Daoy (cell line): Measurements from ENCODE around the gene SLAMF1. TPM values are rescaled to one million over a fixed set of nuclear protein-coding genes. Genes with fewer than 3 reads are reported as not detected.
"Not testable (repeated sequence)": the region's sequence is repeated elsewhere in the genome, so short reads cannot be mapped to it uniquely, and the experiment has no call there.

ENCODE experiments used
- DNase-seq: peaks from one replicate; pipeline ENCODE4 v3.0.0-alpha.2; 2015; ENCODE audit warnings: low read depth
- total RNA-seq: library from RNA; depleted of rRNA; stranded (reverse); fragments of >200 nt; shearing (Covaris generic); gene quantifications from 2 replicates; pipeline ENCODE4 v1.2.3, GENCODE V29; 2014; rRNA removed

SLAMF1 gene, protein sequence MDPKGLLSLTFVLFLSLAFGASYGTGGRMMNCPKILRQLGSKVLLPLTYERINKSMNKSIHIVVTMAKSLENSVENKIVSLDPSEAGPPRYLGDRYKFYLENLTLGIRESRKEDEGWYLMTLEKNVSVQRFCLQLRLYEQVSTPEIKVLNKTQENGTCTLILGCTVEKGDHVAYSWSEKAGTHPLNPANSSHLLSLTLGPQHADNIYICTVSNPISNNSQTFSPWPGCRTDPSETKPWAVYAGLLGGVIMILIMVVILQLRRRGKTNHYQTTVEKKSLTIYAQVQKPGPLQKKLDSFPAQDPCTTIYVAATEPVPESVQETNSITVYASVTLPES
- not detected in 2 replicates for total RNA-seq

DNA sequence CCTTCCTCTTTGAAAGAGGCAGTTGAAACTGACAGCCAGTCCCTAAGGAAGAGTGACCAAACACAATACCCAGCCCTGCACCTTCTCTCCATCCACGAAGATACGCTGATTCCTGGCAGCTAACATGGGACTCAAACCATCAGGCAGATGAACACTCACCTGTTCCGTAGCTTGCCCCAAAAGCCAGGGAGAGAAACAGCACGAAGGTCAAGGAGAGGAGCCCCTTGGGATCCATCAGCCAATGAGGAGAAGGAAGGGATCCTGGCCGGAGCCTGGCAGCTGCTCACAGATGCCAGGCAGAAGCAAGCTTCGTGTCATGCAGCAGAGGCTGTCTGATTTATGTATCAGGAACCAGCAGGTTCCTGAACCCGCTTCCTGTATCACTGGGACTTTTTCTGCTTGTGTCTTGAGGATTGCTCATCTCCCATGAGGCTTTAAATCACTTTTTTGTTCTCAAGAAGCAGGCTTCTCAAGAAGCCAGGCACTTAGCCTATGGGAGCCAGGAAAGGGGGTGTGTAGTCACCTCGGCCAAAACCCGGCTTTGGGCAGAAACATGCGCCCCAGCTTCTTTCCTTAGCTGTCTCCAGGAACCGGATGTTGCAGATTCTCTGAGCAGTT is at the start of gene SLAMF1:
Gene SLAMF1, minus strand, starts transcription at position 334 of the 618 bp plus-strand sequence. Its CDS starts 99 bp downstream, at position 235.
- DNase-seq: peak; percentile 12

DNA sequence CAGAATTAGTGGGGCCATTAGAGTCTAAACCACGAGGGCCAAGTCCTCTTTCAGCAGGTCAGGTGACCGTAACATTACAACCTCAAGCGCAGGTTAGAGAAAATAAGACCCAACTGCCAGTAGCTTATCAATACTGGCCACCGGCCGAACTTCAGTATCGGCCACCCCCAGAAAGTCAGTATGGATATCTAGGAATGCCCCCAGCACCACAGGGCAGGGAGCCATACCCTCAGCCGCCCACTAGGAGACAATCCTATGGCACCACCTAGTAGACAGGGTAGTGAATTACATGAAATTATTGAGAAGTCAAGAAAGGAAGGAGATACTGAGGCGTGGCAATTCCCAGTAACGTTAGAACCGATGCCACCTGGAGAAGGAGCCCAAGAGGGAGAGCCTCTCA is 45.5 kb upstream of the SLAMF1 start:
- DNase-seq: not testable (repeated sequence)

DNA sequence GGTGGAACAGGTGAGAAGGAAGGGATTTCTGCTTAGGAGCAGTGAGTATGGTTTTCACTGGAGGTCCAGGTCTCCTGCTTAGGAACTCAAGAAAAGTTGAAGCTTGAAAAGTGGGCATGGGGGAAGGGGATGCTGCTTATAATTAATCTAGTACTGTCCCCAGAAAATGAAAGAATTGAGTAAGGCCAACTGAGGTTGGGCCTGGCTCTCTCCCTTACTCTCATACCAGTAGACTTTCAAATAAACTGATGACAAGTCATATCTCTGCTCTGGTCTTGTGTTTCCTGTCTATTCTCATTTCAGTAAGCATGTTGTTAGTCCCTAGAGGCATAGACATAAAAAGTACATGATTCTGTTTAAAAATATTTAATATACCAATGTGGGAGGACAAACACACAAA is 38.4 kb upstream of the SLAMF1 start:
- no peak for DNase-seq

DNA sequence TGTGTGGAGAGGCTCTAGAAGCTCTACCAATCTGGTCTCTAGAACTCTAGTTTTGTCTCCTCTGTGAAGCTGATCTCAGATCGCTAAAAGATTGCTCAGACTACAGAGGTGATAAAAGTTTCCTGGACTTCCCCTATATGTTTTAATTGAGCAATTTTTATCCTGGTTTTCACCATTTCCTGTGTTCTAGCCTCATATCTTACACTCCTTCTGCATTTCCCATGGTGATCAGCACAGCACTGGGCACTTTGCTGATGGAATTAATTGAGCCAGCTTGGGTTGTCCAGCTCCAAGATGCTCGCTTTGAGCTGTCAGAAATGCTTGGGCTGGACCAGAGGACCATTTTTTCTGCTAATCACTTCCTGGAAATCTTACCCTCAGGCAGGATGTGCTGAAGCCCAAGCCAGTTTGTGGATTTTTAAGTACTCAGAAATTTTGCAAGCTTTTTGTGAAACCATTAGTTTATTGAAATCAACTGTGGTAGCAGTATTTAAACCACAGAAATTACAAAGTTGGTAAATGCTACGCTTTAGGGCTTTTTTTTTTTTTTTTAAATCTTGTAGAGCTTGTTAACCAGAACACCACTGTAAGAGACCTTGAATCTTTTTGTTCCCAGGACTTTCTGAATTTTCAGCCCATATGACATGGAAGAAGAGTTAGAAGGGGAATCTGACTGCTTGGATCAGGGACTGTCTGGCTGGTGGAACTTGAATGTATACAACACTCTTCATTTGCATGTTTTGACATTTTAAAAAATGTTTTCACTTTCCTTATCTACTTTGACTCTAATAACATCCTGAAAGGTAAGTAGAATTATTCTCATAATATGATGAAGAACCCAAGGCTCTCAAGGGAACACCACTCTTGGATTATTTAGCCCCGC is 36.4 kb upstream of the SLAMF1 start:
- DNase-seq: no peak

DNA sequence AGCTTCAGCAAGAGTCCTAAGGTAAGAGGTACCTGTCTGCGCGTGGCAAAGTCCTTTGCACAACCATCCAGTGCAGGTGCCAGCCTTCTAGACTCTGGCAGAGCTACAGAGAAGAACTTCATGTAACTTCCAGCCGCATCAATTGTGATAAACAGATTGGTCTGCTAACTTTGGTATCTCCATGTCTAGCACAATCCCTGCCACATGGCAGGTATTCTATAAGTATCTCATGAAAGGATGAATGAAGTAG is 35.0 kb upstream of the SLAMF1 start:
- no peak for DNase-seq

DNA sequence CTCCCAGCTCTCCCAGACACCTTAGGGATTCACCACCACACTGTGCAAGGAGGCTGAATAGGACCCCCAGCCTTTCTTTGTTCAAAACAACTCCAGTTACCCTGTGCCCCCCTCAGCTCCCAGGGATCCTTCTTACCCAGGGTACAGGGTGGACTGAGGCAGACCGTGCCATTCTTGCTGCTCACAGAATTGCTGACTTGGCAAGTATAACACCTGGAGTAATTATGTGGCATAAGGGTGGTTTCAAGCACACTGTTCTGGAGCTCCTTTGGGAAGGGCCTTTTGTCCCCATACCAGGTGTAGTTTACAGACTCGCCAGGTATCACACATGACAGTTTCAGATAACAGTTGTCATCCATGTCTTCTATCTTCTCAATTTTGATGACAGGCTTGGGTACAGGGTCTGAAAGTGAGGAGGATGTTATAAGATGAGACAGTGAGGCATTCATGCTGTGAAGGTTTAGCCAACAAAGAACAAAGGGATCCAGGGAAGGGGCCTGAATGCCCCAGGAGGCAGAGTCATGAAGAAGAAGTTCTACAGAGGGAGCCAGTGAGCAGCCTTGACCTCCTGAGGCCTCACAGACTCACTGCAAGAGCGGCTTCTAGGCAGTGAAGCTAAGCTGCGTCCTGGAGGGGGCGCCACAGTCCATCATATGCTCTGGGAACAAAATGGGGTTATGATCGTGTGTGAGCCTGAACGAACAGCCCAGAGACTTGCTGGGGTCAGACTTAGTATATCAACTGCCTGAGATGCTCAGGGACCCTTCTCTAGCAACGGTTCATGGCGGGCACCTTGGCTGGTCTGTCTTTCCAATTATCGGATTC is 34.4 kb upstream of the SLAMF1 start:
- peak; percentile 90 for DNase-seq

DNA sequence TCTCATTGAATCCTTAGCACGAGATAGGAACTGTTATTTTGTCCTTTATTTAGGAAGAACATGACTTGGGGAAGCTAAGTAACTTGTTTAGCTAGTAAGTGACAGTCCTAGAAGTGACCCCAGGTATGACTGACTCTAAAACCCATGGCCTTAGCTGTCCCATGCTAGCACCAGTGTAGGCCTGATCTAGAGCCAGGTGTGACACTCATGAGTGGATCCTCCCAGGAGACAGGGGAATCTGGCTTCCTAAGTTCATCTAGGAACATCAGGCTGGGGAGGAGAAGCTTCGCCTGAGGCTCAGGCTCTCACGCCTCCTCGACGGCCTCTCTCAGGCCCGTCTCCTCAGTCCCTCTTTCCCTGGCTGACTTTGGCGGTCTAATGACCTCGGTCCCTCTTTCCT is 33.6 kb upstream of the SLAMF1 start:
- no peak for DNase-seq

DNA sequence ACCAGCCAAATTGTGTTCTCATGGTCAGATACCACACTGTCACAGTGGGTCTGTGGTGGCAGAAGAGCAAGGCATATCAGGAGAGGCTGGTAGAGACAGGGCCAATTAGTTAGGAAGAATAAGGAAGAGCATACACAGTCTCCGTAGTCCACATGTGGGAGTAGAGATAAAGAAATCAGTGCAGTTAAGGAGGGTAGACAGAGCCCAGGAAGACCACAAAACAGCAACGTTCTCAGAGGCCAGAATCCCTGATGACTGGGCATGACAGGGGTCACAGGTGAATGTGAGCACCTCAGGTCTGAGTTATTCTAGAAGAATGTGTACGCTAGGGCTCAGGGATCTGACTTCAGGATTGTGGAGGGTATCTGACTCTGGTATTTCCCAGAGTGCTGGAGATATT is 33.0 kb upstream of the SLAMF1 start:
- no peak for DNase-seq

DNA sequence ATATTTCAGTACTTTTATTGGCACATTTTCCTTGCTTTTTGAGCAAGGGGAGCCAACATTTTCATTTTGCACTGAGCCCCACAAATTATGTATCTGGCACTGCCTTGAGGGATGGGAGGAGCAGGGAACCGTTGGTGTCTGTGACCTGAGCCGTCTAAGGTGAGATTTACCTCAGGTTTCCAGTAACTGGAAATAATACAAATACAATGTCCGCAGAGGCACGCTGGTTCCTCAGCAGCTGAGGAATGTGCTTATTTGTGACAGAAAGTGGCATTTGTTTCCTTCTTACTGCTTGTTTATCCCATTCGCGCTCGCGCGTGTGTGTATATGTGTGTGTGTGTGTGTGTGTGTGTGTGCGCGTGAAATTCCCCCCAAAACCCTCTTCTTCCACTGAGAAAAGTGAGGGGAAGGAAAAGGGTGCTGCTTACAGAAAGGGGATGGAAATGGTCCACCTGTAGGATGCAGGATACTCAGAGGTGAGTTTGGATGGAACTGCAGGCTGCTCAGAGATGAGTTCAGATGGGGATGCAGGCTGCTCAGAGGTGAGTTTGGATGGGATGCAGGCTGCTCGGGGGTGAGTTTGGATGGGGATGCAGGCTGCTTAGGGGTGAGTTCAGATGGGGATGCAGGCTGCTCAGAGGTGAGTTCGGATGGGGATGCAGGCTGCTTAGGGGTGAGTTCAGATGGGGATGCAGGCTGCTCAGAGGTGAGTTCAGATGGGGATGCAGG is 30.2 kb upstream of the SLAMF1 start:
- no peak for DNase-seq

DNA sequence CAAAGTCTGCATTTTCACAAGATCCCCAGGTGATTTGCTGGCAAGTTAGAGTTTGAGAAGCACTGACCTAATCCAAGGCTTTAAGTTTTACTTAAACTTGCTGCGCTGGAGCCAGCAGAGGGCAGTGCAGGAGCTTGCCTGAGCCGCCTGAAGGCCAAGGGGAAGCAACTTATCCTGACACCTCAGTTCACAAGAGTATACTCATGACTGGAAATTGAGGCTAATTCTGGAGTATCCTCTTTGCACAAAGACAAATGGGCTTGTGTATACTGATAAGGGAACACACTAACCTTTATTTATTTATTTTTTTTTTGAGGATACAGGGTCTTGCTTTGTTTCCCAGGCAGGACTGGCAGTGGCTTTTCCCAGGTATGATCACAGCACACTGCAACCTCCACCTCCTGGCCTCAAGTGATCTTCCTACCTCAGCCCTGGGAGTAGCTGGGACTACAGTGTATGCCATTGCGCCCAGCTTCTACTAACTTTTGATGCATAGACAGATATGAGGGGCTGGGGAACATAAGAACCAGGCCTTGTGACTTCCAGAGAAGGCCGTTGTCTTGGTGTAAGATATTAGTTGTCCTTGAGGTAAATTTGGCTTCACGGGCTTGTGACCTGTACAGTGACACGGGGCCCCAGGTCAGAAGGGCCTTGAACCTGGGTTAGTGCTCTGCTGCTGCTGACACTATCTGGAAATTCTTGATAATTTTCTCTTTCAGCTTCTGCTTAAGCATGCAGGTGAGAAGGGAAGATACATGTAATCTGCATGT is 29.0 kb upstream of the SLAMF1 start:
- peak; percentile 68 for DNase-seq

DNA sequence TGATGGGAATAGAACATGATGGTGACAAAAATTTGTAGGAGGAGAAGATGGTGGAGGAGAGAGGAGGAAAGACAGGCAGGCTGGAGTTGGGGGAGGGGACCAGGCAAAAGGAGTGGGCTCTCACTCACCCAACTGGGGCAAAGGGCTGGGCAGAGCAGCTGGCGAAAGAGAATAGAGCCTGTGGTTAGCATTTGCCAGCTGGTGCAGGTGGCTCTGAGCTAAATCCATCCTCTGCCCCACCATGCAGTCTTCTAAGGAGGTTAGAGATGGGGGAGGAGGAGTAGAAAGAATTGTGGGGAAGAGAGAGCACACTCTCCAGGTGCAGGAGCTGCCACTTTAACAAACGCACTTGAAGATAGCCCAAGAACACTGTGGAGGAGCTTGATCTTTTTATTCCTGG is 27.6 kb upstream of the SLAMF1 start:
- no peak for DNase-seq

DNA sequence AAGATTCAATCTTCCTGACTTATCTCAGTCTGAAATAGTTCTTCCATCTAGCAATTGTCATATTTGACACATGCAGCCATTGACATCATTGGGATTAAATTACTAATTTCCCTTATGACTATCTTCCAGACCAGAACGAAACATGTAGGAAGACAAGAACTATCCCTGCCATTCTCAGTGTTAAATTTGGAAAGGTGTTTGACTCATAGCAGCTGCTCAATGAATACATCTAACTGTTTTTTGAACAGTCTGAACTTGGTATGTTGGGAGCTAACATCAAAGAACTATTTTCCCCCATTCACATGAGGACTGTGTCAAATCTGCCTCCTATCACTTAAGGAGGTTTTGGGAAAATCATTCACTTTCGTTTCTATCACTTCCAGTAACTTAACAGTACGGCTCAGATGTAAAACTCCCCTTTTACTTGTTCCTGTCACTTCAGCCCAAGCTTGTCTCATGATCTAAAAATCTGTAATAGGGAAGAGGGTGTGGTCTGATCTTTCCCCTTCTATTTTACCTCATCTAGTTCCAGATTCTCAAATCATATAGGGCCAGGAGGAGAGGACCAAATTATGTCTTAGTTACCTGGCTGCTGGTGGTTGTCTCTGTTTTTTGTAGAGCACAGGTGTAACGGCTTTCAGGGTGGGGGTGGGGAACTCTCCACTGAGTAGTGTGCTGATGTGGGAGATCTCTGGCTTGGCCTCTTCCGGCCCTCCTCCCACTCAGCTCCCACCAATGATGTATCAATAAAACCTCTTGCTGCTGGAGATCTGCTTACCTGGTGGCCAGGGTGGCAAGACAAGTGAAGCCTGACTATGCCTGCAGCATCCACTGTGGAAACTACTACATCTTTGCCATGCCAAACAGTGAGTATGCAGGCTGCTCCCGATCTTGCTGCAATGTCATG is 26.2 kb upstream of the SLAMF1 start:
- DNase-seq: no peak

DNA sequence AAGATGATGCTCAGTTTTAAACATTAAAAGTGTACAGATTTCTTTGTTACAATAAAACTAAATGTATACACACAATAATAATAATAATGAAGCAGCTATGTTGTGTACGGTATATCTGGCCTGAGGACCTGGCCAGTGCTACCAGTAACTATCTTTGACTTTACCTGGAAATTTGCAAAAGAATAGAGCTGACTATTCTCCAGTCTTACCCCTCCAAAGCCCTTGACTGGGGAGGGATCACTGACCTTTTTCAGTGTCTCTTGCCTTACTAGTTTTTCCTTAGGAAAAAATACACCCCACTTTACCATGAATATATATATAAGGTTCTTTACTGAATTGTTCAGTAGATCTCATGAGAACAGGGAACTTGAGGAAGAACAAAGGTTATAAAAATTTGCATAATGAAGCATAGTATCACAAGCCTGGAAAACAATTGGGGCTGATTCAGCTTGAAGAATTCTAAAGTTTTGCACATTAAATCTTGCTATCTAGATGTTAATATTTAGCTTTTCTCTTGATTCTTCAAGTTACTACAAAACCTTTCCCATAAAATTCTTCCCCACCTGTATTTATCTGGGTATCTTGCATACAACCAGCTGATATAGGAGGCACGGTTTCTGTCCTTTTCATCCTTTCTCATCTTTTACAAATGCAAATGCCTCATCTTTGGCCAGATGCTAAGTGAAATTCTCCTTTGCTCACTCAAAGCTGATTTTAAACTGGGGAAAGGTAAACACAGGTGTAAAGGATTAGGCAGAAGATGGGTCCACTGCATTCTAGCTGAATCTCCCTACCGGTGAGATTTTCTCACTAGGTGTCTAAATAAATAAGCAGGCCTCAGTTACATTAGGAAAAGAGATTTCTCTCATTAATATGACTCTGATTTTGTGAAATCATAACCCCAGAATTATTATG is 25.0 kb upstream of the SLAMF1 start:
- no peak for DNase-seq

DNA sequence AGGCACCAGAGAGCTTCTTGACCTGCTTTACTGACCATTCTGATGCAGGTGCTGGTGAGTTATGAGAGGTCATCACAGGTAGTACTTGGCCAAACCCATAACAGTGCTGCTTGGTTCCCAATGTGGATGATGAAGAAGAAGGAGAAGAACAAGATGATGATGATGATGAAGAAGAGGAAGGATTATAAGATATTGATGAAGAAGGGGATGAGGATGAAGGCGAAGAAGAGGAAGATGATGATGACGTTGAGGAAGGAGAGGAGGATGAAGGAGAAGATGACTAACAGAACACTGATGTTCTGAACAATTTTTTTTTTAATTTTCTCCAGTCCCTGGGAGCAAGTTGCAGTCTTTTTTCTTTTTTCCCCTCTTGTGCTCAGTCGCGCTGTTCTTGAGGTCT is 23.9 kb upstream of the SLAMF1 start:
- no peak for DNase-seq

DNA sequence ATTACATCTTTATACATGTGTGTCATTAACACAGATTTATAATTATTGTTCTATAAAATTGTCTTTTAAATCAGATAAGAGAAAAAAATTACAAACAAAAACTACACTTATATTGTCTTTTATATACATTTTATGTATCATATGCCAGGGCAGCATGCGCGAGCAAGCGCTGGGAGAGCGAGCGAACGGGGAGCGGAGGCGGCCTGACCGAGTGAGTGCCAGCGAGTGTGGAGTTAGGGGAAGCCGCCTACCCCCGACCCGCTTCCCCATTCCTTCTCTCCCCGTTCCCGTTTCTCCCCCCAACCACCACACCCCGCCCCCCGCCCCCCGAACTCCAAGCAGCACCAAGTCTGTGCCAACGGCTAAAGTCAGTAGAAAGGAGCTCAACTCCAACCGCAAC is 23.0 kb upstream of the SLAMF1 start:
- no peak for DNase-seq

DNA sequence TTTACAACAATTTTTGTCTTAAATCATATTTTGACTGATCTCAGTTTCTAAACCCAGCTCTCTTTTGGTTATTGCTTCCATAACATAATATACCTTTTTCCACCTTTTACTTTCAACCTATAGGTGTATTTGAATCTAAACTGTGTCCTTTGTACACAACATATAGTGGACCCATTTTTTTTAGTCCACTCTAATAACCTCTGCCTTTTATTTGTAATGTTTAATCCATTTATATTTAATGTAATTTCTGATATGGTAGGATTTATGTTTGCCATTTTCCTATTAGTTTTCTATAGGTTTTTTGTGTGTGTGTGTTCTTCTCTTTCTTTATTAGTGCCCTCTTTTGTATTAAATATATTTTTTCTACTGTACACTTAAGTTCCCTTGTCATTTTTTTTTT is 22.4 kb upstream of the SLAMF1 start:
- DNase-seq: no peak

DNA sequence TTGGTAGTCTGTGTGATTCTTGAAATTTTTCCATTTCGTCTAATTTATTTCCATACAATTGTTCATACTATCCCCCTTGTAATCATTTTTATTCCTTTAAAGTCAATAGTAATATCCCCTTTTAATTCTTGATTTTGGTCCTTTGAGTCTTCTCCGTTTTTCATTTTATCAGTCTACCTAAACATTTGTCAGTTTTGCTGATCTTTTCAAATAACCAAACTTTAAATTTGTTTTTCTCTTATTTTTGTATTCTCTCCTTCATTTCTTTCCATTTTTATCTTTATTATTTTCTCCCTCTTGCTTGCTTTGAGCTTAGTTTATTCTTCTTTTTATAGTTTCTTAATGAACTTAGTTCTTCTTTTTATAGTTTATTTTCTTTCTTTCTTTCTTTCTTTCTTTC is 21.1 kb upstream of the SLAMF1 start:
- no peak for DNase-seq

DNA sequence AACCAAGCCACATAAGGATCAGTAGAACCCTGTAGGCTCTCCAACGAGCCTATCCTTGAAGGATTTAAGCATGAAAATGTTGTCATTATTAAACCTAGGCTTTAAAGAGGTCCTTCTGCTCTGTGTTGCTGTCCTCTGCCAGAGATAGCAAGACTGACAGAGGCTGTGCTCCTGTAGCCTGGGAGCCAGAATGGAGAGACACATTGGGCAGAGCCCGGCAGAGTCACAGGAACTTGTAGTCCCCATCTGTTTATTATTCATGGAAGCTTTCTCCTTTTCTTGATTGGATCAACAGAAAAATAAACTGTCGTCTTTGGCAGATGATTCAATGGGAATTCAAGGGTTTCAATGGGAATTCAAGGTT is 19.2 kb upstream of the SLAMF1 start:
- no peak for DNase-seq
